Activated CD4-positive, alpha-beta T cell treated with anti-CD3 and anti-CD28 coated beads, Interleukin-2, Interleukin-6, amounts not matched to agents 100 ng/mL and 50 ng/mL, durations not matched to agents 16 hours and 8 hours (primary cell): Measurements from ENCODE around the gene ADCY2.

Experiments
- DNase-seq: peaks from one replicate; pipeline ENCODE4 v3.0.0-alpha.2; 2020

Gene ADCY2

DNA sequence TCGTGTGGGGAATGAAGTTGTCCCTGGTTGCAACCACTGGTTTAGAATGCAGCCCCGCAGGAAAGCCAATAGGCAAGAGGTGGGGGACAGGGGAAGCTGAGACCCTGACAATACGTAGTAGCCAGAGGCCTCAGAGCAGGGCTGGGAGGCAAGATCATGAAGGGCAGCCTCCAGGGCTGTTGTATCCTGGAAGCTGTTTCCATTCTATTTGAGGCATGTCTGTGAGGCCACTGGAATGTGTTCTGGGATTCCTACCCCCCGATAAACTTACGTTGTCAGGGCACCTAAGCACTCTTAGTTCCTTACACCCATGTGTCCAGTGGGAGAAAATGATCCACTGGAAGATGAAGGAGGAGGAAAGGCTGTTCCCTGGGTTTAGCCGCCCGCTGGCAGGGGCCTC is 277.7 kb downstream of the ADCY2 start:
- no peak for DNase-seq

DNA sequence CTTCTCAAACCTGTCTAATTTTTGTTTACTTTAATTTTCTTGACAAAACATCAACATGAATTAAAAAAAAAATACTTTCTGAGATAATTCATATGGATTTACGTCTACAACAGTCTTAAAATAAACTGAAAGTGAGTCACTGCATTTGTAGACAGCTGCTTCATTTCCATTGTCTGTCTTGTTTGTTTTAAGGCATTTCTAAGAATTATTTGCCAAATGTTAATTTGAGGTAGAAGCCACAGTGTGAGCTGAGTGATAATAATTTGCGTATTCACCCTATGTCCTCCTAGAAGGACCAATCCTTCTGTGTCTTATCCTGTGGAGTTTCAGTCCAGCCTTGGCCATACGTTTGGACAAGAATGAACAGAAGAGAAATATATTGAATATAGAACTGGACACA is 280.5 kb downstream of the ADCY2 start:
- DNase-seq: no peak

GRCh38 chr5:7678030-7678429 is 282.1 kb downstream of the ADCY2 start:
- no peak for DNase-seq

DNA sequence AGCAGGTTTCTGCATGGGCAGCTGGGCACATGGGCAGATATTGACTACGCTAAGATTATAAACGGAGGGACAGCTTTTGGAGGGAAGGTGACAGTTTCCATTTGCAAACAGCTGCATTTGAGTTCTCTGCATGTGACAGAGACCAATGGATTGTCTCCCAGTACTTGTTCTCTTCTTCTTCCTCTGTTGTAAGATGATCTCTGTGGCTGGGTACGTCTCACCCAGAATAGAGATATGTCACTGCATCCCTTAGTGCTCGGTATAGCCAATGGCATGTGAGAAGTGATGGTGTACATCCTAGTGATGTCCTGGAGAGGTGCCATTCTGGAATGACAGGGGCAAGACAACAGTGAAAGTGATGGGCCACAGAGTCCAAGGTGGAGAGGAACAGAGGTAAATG is 283.7 kb downstream of the ADCY2 start:
- DNase-seq: no peak

DNA sequence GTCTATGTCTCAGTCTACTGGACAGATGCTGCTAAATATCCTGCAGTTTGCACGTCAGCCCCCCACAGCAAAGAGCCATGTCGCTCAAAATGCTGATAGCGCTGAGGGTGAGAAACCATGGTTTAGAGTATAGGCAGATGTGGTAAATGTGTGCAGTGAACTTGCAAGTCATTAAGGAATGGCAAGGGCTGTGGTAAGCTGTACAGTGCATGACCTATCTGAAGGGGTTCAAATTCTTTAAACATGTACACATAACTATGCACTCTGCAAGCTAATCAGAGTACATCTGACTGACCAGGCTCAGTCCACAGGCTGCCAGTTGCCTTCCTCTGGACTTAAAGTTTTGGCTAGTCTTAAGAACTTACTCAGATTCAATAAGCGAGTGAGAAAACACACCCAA is 284.3 kb downstream of the ADCY2 start:
- DNase-seq: no peak

DNA sequence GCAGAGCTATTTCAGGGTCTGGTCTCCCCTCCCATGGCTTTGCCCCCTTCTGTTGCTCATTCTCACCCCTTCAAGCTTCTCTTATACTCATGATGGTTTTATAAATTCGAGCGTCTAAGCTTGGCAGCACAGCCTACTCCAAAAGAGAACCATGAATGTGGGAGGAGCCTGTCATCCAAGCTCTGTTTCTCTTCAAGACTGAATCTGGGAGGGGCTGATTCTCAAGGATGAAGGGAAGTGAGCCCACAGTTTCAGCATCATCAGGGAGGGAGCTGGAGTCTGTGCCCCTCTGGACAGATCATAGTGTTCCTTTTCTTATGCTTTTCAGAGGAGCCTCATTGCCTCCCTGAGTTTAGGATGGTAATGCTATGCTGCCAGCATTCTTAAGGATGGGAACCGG is 286.4 kb downstream of the ADCY2 start:
- DNase-seq: no peak

- no peak for DNase-seq
These were observed 287.8 kb downstream of the ADCY2 start for GRCh38 chr5:7683753-7684152.

DNA sequence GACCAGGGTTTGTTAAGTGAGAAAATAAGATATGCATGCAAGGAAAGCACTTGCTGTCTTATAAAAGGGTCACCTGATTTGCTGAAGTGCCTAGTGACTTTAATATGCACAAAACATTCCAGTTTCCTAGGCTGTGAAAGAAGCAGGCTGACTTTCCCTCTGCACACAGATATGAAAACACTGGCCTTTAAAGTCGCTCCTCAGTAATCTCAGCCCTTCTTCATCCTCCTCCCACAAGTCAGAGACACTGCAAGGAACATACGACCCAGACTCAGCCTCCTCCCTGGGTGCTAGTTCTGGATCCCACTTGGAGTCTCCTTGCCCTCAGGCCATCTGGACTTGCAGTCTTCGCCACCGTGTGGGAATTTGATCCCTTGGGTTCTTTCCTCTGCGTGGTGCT is 288.9 kb downstream of the ADCY2 start:
- no peak for DNase-seq

- DNase-seq: no peak
These were observed 290.9 kb downstream of the ADCY2 start for GRCh38 chr5:7686794-7687193.

DNA sequence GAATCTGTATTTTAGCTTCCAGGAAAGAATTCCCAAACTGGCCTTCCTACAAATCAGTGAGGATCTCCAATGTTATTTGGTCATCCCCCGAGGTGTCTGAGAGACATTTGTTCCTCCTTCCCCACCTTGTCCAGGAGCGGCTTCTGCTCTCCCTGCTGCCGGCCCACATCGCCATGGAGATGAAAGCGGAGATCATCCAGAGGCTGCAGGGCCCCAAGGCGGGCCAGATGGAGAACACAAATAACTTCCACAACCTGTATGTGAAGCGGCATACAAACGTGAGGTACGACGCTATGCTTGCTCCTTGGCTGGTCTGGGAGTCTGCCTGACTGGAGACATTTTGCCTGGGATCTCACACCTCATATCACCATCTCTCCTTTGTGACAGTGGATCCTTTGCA is 294.6 kb downstream of the ADCY2 start:
- DNase-seq: no peak

GRCh38 chr5:7705261-7705660 is 309.3 kb downstream of the ADCY2 start:
- no peak for DNase-seq

GRCh38 chr5:7705736-7706135 is 309.8 kb downstream of the ADCY2 start:
- no peak for DNase-seq

DNA sequence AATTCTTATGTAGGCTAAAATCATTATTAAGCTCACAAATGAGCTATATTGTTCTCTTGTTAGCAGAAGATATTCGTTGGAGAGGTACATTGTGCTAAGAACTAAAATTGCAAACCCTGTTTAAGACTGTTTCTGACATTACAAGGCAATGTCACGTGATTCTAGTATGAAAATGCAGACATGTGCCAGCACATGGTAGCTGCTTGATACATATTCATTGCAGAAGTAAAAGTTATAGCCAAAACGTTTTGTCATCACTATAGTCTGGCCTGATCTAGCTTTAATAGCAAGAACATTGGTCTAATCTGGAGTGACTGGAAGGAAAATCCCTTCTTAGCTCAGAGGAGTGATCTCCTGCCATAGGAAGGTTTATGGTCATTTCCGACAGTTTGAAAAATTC is 310.3 kb downstream of the ADCY2 start:
- DNase-seq: no peak

- no peak for DNase-seq
These were observed 318.2 kb downstream of the ADCY2 start for GRCh38 chr5:7714119-7714518.

- DNase-seq: no peak
These were observed 318.8 kb downstream of the ADCY2 start for GRCh38 chr5:7714697-7715096.

- DNase-seq: no peak
These were observed 321.8 kb downstream of the ADCY2 start for GRCh38 chr5:7717691-7718090.

DNA sequence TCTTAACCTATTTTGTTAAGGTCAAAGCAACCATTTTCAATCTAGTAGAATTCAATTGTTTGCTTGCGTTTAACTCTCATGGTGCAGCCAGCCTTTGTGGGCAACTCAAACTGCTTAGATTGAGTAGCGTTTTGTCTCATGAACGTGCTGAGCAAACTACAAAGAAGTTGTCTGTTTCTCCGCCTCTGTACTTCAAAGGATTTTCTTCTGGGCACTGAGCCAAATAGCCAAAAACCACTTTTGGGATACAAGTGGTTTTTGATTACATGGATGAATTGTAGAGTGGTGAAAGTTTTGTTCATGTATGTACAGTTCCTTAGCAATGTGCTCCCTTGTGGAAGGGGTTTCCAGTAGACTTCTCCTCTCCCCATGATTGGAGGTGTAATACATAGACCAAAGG is 332.1 kb downstream of the ADCY2 start:
- DNase-seq: no peak

GRCh38 chr5:7741415-7742065 is 345.6 kb downstream of the ADCY2 start:
- no peak for DNase-seq

DNA sequence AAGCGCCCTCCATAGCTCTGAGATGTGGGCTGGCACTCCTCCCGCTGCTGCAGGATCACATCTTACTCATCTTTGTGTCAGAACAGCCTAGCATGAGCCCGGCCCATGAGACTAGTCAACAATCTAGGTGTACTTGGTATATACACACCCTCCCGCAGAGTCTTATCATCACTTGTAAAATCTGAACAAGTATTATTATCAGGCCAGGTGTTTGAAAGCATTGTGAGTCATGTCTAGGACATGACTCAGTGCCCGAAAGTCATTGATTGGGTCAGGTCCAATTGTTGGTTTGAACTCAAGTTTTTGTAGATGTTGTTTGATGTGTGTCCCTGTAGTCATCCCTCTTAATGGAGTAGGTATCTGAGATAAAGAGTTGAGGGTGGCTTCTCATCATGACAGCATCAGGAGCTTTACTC is 346.3 kb downstream of the ADCY2 start:
- no peak for DNase-seq

DNA sequence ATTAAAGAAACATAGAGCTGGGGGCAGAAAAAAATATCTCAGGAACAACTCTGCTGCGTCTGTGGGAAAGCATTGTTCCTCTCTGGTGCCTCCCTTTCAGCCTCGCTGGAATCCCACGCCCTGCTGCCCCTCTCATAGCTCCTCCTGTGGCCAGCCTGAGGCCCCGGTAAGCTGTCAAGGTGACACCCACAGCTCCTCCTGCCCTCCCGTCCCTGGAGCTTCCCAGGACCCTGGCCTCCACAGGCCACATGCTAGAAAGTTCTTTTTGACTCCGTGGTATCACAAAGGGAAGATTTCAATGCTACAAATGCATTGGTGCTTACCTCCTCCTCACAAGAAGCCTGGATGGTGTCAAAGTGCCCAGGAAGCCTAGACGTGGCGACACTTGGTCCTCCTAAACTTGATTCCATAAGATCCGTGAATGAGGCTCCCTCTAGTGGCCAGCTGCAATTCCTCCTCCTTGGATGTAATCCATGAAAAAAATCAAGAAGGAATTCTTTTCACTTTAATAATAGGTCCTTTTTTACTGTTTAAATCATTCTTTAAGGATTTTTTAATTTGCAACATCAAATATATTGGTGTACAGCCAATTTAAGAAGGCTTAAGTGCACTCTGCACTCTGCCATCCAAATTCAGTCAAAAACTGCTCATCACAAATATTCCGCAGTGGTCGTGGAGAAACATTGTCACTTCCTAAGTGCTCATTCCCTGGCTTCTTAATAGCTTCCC is 350.1 kb downstream of the ADCY2 start:
- peak; percentile 50 for DNase-seq

GRCh38 chr5:7747728-7748127 is 351.8 kb downstream of the ADCY2 start:
- DNase-seq: no peak

GRCh38 chr5:7749626-7750025 is 353.7 kb downstream of the ADCY2 start:
- no peak for DNase-seq

GRCh38 chr5:7751874-7752273 is 355.9 kb downstream of the ADCY2 start:
- no peak for DNase-seq

DNA sequence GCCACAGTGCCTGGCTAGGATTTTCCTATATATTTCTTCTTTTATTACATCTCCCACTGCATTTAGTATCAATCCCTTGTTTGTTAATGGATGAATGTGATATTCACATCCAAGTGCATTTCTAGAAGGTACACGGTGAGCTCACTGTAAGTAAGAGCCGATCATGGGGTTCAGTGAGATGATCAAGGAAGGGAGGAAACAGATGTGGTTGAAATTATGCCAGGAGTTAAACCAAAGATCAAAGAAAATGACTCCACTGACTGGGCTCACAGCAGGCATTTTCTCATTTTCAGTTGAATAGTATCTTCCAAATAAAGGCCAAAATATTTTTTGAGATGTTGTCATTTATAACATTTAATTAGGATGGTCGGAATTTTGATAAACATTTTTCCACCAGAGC is 357.2 kb downstream of the ADCY2 start:
- DNase-seq: no peak

GRCh38 chr5:7753596-7753995 is 357.7 kb downstream of the ADCY2 start:
- no peak for DNase-seq
